Activated CD4-positive, CD25-positive, alpha-beta regulatory T cell treated with anti-CD3 and anti-CD28 coated beads, Interleukin-2, amount 50 U/mL, for 24 hours (primary cell): ENCODE measurements around the gene PRKN.

Experiments
- ATAC-seq, 2 donors: fragments of 150-1000 bp; cut with Tn5 transposase; one replicate each; pipeline ENCODE4 v1.10.0; 2021; ENCODE audit warnings: mild to moderate bottlenecking in 1 of 2, moderate library complexity in 1 of 2

PRKN gene

DNA sequence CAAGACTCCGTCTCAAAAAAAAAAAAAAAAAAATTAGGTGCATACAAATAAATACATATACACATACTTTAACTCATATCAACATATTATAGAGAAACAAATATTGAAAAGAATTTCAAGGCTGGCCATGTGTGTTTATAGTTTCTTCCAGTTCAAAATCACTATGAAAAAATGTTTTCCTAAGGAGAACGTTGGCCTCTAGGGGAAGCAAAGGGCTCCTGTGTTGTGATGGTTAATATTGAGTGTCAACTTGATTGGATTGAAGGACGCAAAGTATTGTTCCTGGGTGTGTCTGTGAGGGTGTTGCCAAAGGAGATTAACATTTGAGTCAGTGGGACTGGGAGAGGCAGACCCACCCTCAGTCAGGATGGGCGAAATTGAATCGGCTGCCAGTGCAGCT is 1271.7 kb downstream of the PRKN start:
- no peak for ATAC-seq

DNA sequence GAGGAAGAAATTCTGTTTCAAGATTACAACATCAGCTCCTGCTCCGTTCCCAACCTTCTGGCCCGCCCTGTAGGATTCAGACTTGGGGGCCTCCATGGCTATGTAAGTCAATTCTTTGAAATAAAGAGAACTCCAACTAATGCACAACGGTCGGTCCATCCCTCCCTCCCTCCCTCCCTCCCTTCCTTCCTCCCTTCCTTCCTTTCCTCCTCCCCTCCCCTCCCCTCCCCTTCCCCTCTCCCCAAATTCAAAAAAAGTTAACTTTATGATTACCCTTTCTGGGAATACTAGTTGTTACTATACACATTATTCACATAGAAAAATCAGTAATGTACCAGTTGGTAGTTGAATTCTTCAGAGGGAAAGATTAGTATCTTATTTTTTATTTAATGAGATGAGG is 1274.0 kb downstream of the PRKN start:
- no peak for ATAC-seq

DNA sequence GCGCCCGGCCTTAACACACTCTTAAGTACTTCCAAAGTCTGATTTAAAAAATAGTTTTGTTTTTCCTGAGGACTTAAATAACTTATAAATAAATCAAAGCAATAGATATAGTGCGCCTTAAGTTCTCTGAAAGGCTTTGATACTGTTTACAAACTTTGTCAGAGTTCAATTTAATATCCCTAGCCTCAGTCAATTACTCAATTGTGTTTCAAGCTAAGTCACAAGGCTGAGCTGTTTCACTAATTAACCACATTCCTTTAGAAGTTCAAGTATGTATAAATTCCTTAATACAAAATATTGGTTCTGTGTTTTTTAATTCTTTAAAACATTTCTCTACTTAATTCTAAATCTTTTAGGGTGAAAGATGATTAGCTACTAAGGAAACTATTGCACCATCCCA is 1275.3 kb downstream of the PRKN start:
- no peak for ATAC-seq

DNA sequence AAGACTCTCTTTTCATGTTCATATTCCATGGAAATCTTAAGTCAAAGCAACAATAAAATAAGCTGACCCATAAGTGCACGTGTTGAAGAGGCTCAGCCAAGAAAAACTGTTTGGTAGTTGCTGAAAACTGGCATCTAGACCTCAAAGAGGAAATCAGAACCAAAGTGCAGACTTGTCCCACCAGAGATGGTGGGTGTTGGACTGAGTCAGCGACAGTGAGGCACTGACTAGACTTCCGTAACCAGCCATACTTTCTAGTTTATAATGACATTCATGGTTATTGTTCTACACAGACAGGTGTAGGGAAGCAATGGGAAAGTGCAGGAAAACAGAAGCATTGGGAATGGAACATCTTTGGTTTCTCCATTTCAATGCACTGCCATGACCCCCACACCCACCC is 1278.0 kb downstream of the PRKN start:
- ATAC-seq = no peak

DNA sequence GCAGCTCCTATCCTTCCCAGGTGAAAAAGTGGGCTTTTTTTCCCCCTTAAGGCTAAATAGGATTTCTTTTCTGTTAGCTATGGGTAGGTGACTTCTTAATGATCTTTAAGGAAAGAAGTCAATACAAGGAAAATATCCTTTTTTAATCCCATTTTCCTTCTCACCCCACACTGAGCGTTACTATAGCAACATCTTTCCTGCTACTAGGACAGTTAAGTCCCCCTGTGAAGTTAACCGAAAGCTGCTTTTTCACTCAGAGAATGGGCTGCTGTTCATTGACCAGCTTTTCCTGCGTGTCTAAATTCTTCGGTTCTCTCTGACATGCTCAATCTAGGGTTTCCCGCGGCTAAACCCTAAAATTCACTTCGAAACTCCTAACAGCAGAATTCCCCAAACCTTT is 1280.6 kb downstream of the PRKN start:
- no peak for ATAC-seq

DNA sequence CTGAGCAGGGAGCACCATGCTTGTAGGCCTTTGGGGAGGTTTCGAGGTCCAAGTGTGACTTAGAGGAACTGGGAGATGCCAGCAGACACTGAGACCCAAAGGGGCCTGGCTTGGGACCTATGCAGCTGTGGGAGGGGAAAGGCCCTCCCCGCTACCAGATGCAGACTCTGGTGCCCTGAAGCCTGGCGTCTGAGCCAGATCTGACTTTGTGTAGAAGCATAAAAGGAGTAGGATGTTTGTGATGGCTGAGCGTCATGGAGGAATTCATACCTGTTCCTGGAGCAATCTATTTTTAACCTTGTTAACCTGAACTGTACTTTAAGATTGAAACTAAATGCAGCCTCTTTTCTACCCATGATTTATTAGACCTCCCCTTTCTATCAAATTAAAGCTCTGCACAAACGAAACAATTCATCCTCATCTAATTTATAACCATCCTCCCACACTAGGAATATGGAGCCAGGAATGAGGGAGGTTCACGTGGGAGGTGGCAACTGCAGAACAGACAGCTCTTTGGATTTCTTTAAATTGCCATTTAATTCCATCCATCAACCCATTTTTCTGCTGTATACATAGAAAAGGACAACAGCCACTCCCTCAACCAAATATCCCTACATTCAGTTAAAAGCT is 1281.2 kb downstream of the PRKN start:
- no peak for ATAC-seq

DNA sequence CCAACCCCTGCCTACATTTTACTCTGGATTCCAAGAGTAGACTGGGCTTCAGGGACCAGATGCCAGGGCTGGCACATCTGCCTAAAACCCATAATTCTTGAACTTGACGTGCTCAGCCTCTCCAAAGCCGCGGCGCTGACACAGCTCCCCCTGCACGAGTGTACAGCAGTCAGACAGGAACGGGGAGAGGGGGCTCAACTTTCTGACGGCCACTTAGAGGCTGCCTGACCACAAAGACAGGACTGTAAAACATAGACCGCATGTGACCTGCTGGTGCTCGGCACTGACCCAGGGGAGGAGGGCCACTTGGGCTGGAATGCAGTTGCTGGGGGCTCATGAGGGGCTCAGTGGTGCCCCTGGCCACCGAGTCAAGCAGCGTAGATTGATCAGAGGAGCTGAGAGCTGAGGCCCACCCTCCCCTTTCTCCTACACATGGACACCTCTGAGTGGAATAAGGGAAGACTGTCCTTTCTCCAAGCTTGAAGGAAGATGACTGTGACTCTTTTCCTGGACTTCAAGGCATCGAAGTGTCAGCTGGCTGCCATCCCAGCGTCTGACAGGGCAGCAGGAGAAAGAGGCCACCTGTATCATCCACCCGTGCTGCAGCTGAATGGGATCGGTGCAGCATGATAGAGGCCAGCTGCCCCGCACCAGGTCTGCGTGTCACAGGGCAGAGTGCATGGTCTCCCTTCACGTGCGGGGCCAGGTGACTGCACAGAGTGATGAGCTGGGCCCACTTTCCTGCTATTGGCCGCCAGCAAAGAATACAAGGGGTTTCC is 1282.4 kb downstream of the PRKN start:
- ATAC-seq = no peak

DNA sequence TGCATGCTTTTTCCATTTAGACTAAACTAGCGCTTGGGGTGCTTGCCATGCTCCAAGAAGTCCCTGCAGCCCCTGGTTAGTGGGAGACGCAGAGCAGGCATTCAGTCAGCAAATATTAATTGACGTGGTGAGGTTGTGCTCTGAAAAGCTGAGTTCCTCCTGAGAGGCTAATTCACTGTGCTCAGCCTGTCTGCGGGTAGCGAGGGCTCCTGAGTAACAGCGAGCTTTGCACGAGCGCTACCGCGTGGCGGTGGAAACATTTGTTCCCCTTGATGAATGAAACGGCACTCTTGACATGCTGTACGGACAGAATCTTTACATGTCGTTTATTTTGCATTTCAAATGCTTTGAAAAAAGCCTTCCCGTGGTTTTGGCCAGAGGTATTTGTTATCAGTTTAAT is 1283.1 kb downstream of the PRKN start:
- ATAC-seq = no peak

DNA sequence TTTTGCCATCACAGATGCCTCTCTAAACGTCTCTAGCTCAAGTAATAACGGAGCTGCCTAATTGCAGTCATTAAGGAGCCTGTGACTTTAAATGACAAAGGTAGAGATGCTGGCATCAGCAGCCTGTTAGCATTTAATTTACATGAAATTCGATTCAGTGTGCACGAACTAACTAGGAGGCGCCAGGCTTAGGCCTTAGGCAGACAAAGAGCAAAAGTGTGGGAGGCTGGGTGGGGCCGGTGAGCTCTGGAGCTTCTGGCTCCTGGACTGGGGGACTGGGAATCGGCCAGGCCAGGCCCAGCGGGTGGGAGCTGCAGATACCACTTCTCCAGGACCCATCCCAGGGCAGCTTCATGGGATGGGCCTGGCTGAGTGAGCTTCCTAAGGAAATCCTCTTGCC is 1283.7 kb downstream of the PRKN start:
- no peak for ATAC-seq

DNA sequence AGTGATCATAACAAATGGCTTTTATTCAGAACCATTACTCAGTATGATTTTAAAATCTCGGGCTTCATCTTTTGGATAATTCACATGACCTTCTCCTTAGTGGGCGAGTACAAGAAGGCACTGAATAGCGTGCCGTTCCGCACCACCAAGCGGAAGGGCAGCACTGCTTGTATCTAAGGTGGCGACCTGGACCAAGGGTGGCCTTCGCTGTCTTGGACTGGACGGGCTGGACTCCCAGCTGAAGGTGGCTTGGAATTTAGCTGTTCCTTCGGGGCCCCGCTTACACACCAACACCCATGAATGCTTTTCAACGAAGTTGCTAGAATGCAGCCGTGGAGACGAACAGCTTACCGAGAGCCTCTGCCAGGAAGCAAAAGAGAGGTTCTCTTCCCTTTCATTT is 1285.1 kb downstream of the PRKN start:
- no peak for ATAC-seq

DNA sequence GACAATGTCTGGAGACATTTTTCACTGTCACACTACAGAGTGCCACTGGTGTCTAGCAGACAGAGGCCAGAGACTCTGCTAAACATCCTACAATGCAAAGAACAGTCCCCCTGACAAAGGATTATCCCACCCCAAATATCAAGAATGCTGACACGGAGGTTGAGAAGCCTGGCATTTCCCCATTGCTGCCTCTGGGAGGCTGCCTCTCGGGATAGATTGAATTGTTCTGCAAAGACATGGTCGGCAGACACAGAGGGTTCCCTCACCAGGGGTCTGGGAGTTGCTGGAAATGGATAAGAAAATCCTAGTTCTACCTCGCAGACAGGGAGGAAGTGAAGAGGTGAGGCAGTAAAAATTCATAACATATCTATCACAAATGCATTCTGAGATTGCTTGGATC is 1287.3 kb downstream of the PRKN start:
- ATAC-seq = no peak

DNA sequence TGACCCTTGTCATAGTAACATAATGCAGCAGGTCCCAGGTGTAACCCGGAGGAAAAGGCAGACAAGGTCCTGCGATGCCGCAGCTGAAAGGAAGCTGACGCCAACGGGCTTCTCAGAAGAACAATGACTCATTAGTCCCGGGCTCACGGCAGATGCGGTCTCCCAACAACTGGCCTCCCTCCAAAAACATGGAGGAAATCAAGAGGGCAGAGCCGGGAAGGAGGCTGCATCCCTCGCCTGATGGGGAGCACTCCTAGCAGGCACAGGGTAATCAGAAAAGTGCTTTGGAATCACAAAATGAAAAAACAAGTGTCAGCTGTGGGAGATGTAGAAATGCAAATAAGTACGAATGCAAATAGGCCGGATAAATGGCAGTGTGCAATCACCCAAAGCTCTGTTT is 1288.5 kb downstream of the PRKN start:
- ATAC-seq = no peak

DNA sequence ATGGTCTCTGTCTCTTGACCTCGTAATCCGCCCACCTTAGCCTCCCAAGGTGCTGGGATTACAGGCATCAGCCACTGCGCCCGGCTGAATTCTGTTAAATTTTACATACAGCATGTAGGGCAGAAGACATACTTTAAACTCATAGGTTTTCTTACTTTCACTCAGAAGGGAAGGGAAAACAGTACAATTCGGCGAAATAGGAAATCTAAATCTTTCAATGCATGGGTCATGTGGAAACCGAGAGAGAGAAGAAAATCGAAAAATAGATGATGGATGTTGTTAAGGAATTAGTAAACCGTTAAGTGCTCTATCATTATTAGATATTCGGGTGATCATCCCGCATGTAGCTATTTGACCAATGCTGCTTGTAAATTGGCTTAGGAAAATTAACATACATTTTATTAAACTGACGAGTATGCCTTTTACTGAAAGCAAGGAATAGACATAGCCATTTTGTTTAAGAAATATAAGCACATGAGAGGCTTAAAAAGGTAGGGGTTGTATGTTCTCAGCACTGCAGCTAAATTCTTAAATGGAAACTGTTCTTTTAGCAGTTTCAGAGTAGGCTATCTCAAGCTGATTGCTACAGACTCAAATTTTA is 1289.0 kb downstream of the PRKN start:
- ATAC-seq = no peak

DNA sequence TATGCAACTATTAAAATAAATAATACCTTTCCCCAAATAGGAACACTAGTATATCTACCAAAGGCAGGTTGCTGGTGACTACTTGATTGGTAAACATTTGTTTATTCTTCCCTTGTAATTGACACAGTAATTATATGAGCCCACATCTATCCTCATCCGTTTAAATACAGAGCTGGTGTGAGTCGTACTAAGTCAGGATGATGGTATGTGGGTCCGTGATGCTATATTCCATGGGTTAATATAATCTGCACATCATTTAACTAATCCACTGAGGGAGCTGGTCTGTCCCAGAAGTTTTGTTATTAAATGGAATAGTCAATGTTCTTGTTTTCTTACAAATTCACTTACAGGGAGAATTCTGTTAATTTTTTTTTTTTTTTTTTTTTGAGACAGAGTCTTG is 1289.7 kb downstream of the PRKN start:
- no peak for ATAC-seq

DNA sequence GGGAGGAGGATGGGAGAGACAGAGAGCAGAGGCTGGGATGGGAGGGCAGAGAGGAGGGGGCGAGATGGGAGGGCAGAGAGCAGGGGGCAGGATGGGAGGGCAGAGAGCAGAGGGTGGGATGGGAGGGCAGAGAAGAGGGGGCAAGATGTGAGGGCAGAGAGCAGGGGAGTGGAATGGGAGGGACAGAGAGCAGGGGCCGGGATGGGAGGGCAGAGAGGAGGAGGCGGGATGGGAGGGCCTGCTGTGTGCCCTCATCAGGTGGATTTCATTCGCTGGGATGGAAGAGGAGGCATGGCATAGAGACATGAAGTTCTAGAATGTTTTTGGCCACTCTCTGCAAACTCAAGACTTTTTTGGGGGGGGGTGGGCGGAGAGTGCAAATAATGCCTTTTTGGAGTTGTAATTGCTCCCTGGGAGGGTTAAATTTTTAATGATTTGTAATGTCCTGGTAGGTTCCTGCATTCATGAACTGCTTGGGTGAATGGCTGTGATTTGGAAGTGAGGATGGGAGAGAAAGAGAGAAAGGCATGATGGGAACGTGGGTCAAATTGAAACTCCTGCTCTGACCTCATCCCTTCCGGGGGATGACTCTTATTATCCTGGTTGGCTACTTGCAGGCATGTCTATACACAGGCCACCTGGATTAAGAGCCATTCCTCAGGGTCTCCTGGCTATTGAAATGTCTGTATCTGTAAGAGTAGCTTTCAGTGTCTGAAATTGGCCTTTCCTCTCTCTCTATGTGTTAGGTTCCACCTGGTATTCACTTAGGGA is 1291.3 kb downstream of the PRKN start:
- ATAC-seq = no peak

DNA sequence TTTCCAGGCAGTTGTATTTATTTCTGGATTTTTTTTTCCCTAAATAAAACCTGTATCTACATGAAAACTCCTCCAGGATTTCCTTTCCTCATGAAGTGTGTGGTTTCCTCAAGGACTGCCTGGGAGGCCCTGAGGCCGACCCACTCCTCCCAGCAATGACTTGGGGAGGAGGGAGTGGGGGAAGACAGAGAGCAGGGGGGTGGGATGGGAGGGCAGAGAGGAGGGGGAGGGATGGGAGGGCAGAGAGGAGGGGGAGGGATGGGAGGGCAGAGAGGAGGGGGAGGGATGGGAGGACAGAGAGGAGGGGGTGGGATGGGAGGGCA is 1291.9 kb downstream of the PRKN start:
- ATAC-seq = no peak

DNA sequence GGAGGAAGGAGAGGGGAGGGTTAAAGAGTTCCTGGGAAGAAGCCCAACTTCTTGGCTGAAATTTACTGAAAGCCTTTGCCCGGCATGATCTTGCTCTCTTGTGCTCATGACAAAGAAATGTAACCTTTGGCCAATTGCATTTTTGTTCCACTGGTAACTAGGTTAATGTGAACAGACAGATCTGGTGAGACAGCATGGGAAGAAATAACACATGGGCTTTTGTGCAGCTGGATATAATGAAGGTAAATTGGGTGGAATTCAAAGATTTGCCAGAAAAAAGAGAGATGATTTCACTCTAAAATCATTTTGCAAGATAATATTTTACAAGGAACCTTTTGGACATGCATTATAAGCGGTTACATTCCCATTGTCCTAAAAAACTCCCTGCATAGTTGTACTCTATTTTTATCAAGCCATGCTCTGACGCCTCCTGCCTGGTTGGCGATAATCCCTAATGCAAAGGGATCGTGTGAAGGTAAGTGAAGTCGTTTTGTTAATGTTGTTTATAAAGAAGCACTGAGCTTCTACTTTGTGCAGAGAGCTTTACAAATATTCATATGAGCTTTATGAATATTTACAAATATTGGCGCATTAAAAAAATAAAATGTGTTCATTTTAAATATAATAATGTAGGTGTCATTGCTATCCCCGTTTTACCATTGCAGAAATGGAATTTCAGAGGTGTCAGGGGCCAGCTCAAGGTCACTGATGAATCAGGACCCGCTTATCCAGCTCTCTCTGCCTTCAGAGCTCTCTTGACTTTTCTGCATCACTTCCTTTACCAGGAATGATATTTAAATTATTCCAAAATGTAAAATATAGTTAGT is 1292.4 kb downstream of the PRKN start:
- ATAC-seq = no peak

DNA sequence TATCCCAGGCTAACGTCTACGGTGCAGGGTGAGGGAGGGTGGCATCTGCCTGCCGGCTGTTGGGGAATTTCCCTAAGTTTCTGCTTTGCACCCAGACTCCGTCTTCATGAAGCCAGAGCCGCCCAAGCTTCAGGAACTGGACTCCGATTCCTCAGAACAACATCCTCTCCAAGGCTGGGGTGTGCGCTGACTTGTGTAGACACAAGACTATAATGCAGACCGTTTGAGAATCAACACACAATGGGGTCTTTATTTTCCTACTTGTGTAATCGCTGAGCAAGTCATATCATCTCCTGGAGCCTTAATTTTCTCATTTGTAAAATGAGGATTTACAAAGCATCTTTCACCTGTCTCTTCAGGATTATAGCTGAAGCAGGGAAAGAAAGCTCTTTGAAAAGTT is 1293.2 kb downstream of the PRKN start:
- no peak for ATAC-seq

DNA sequence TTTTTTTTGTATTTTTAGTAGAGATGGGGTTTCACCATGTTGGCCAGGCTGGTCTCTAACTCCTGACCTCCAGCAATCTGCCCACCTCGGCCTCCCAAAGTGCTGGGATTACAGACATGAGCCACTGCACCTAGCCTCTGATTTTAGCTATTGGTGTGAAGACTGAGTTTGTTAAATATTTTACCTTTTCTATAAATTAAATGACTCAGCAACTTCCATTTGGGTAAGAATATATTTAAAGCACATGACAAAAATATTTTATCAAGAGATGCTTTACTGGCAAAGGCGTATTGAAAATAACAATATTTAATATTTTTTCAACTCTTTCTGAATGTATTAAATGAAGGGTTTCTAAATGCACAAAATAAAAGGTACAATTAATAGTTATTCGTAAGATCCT is 1295.0 kb downstream of the PRKN start:
- no peak for ATAC-seq

DNA sequence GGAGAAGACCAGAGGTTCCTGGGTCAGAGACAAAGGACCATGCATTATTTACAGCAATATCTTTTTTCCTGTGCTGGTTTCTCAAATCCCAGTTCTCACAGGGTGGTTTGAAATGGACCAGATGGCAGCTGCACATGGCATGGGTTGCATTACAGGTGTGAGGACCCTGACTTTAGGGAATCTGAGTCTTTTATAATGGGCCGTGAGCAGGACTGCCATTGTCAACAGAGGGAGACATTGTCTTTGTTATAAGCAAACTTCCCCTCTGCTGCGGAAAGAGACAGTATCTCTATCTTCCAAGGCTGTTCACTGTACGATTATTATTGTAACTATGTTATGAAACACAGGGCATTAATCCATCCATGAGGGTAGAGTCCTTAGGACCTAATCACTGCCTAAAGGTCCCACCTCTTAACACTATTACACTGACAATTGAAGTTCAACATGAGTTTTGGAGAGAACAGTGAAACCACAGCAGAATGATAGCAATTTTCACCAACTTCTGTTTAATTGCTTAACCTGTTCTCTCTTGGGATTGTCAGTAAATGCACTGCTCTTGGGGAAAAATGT is 1297.6 kb downstream of the PRKN start:
- no peak for ATAC-seq

DNA sequence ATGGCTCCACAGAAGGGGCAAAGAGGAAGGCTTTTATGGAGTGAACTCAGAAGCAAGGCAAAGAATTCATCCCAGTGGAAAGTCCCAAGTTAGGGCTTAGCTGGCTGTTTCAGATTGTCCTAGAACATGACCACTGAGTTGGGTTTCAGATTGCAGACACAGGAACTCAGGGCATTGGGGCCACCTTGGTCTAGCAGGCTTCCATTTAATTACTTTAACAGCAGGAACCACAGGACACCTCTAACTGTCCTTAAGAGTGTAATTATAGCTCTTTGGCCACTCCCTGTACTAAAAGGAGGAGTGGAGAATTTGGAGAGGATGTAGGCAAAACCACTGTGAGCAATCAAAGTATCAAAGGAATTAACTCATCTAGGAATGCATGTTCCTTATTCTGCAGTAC is 1303.1 kb downstream of the PRKN start:
- no peak for ATAC-seq
